ENCODE results near the gene GP1BB. TPM values are rescaled to one million over a fixed set of nuclear protein-coding genes. Genes with fewer than 3 reads are reported as not detected.

GP1BB gene
- total RNA-seq, 1 donor from 2014 or later: not detected

GRCh38 chr22:19750507-19751490 is 27.5 kb downstream of the GP1BB start:
- intact Hi-C loops (cut with micrococcal nuclease): no loop called here
- Histone ChIP-seq H3K36me3 (no peaks in the 10 kb centered on the region), H3K27ac (replicated peaks) (no peak overlapping the region), H3K27me3 (ENCODE audit: low read depth) (peaks cover 65% of the 10 kb centered on the region), H3K4me1 (peaks cover 15% of the 10 kb centered on the region), H3K4me3 (no peak overlapping the region), H3K9me3 (replicated peaks) (no peaks in the 10 kb centered on the region)
- TF ChIP-seq CTCF (IDR thresholded peaks at IDR 0.05; ENCODE audit: borderline replicate concordance): no peak
- DNase-seq: no peak

- TF ChIP-seq CTCF (IDR thresholded peaks at IDR 0.05; ENCODE audit: borderline replicate concordance): no peak
- Histone ChIP-seq H3K4me3 (no peak overlapping the region), H3K9me3 (replicated peaks) (no peaks in the 10 kb centered on the region), H3K27me3 (ENCODE audit: low read depth) (peaks cover 74% of the 10 kb centered on the region), H3K36me3 (no peaks in the 10 kb centered on the region), H3K27ac (replicated peaks) (no peak overlapping the region), H3K4me1 (peaks cover 19% of the 10 kb centered on the region)
- DNase-seq: no peak
- intact Hi-C loops (cut with micrococcal nuclease): no loop called here
These were observed 28.3 kb downstream of the GP1BB start for GRCh38 chr22:19751497-19752245.

- Histone ChIP-seq H3K9me3 (replicated peaks) (no peaks in the 10 kb centered on the region), H3K4me3 (no peak overlapping the region), H3K27me3 (ENCODE audit: low read depth) (peaks cover 90% of the 10 kb centered on the region), H3K36me3 (no peaks in the 10 kb centered on the region), H3K27ac (replicated peaks) (no peak overlapping the region), H3K4me1 (peaks cover 24% of the 10 kb centered on the region)
- TF ChIP-seq CTCF (IDR thresholded peaks at IDR 0.05; ENCODE audit: borderline replicate concordance): no peak
- DNase-seq: no peak
- intact Hi-C loops (cut with micrococcal nuclease): no loop called here
These were observed 29.9 kb downstream of the GP1BB start for GRCh38 chr22:19753090-19753842.

- no peak for DNase-seq
- H3K36me3 ChIP-seq: no peaks in the 10 kb centered on the region
- peaks cover 99% of the 10 kb centered on the region for H3K27me3 ChIP-seq (ENCODE audit: low read depth)
- no peaks in the 10 kb centered on the region for H3K9me3 ChIP-seq (replicated peaks)
- no peak overlapping the region for H3K4me3 ChIP-seq
- H3K4me1 ChIP-seq: peaks cover 27% of the 10 kb centered on the region
- no peak overlapping the region for H3K27ac ChIP-seq (replicated peaks)
- intact Hi-C loops (cut with micrococcal nuclease): no loop called here
- no peak for TF ChIP-seq CTCF (IDR thresholded peaks at IDR 0.05; ENCODE audit: borderline replicate concordance)
These were observed 30.8 kb downstream of the GP1BB start for GRCh38 chr22:19753996-19754700.
